Kidney (tissue), 14 donors: ENCODE data around the gene CCDC14. TPM values are rescaled to one million over a fixed set of nuclear protein-coding genes. Genes with fewer than 3 reads are reported as not detected.

ENCODE experiments used
- DNase-seq, 5 donors: peaks; one replicate each; pipeline ENCODE4 v3.0.0-alpha.2; 2013 to 2020
- FAIRE-seq: peaks from 2 replicates; lab custom pipeline; 2012; peaks lifted over from hg19 to GRCh38; lab: Jason Lieb, UNC
- H3K27ac ChIP-seq, 2 donors: one replicate each; pipeline ENCODE4 v1.7.0; 2013; ENCODE audit warnings: low read depth in 2 of 2, low read length in 2 of 2, inconsistent platforms in 1 of 2
- H3K27me3 ChIP-seq: one replicate; pipeline ENCODE4 v1.7.1; 2013; ENCODE audit warnings: low read length, inconsistent platforms; ENCODE audit not compliant: control insufficient read depth, insufficient read depth
- H3K36me3 ChIP-seq, 3 donors: one replicate each; pipeline versions ENCODE4 v1.7.0 to v1.7.1; 2013; ENCODE audit warnings: low read length in 3 of 3, control low read depth in 1 of 3, inconsistent platforms in 1 of 3; ENCODE audit not compliant: insufficient read depth in 3 of 3, control insufficient read depth in 2 of 3
- H3K4me1 ChIP-seq, 3 donors: one replicate each; pipeline versions ENCODE4 v1.7.0 to v1.7.1; 2013; ENCODE audit warnings: low read length in 3 of 3, inconsistent platforms in 1 of 3, low read depth in 1 of 3; ENCODE audit not compliant: control insufficient read depth in 2 of 3, insufficient read depth in 2 of 3
- H3K4me3 ChIP-seq, 3 donors: one replicate each; pipeline versions ENCODE4 v1.7.0 to v1.8.1; 2013; ENCODE audit warnings: low read length in 3 of 3, control low read depth in 1 of 3, inconsistent platforms in 1 of 3
- H3K9ac ChIP-seq, 3 donors: one replicate each; pipeline versions ENCODE4 v1.7.0 to v1.7.1; 2013; ENCODE audit warnings: low read length in 3 of 3, control low read depth in 1 of 3, inconsistent platforms in 1 of 3
- H3K9me3 ChIP-seq, 3 donors: one replicate each; pipeline versions ENCODE4 v1.7.0 to v1.7.1; 2013; ENCODE audit warnings: low read length in 3 of 3, control low read depth in 1 of 3, inconsistent platforms in 1 of 3; ENCODE audit not compliant: control insufficient read depth in 2 of 3, insufficient read depth in 1 of 3
- CTCF ChIP-seq: IDR thresholded peaks from 3 replicates; pipeline ENCODE4 v1.5.1; 2012; ENCODE audit warnings: mild to moderate bottlenecking, moderate library complexity, borderline replicate concordance; ENCODE audit not compliant: insufficient read depth; ENCODE audit errors: extremely low read depth
- intact Hi-C: fragments of 100-400 bp; cut with DNase I; formaldehyde crosslinking; loops from one replicate; pipeline ENCODE4 v1.11.1; 2022
- polyA plus RNA-seq: library from polyadenylated mRNA; stranded (reverse); fragments of 350-450 nt; fragmentation: Illumina TruSeq; extraction: RNeasy Lipid Tissue Mini Kit (QIAGEN cat#74804); gene quantifications from one replicate; pipeline ENCODE4 v1.2.3, GENCODE V29; 2014; ENCODE audit warnings: low read depth, low replicate concordance; ENCODE audit not compliant: insufficient read depth
- total RNA-seq: library from RNA; stranded (reverse); fragmentation: NEBNext Ultra II Directional; extraction: Animal tissue kit (Norgen Biotek cat#: 25700); gene quantifications from one replicate; pipeline ENCODE4 v1.2.1, GENCODE V29; 2021
- donor health status: control.
- donor health status: control.
- donor health status: control.
- donor health status: control.
- donor health status: control.
- donor health status: DM: yes; HTN: yes; CAD: no.
- donor health status: Normal renal cell carcinoma (clear cell type).

The CCDC14 gene
- total and polyA plus RNA-seq, 2 donors from 2014 or later = 8.3 to 28.2 TPM

- no peak for TF ChIP-seq CTCF
- no peak overlapping the region for H3K9ac ChIP-seq
- FAIRE-seq (no peak), DNase-seq (no peak)
- no peaks in the 10 kb centered on the region for H3K4me1 ChIP-seq
- no peak overlapping the region for H3K4me3 ChIP-seq
- no peak overlapping the region for H3K27ac ChIP-seq
- H3K36me3 ChIP-seq = peaks cover 0 to 6% (median 4%) of the 10 kb centered on the region in 3 donors
- H3K27me3 ChIP-seq = no peaks in the 10 kb centered on the region
- intact Hi-C loops = no loop called here
- no peaks in the 10 kb centered on the region for H3K9me3 ChIP-seq
These were observed 11.4 kb downstream of the CCDC14 start for GRCh38 chr3:123949641-123950040.

DNA sequence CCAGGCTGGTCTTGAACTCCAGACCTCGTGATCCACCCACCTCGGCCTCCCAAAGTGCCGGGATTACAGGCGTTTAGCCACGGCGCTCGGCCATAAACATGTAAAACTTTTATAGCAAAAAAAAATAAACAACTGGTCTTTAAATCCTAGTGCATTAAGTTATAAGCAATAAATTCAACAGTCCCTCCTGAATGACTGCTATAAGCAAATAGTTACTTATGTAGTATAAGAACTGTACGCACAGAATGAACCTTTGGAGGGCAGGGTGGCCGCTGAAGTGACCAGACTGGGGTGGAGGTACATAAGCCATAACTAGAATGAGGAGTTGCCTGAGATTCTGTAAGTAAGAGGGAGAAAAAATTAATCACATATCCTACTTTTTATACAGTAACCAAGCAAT, 12.6 kb downstream of the CCDC14 start:
- Histone ChIP-seq H3K27ac (no peak overlapping the region), H3K9ac (no peak overlapping the region), H3K27me3 (no peaks in the 10 kb centered on the region), H3K36me3 (peaks cover 3 to 11% (median 10%) of the 10 kb centered on the region in 3 donors), H3K4me3 (no peak overlapping the region), H3K9me3 (no peaks in the 10 kb centered on the region), H3K4me1 (no peaks in the 10 kb centered on the region)
- FAIRE-seq (no peak), DNase-seq (no peak)
- TF ChIP-seq CTCF = no peak
- intact Hi-C loops = no loop called here

DNA sequence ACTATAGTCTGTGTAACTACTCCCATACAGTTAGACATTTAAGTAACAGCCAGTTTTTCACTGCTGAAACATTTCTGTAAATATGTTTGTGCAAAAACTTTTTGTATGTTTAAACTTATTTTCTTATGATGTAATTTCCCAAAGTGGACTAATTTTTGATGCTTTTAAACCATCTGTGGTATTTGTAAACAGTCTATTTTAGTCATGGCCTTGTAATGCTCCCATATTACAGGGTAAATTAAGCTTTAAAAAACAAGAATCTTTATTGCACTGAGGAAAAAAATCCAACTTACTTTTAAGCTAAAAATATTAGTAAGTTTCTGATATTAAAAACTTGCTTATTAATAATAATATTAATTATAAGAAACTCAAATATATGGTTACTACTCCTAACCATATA, 13.5 kb downstream of the CCDC14 start:
- peak; percentile 41 for FAIRE-seq
- no peaks in the 10 kb centered on the region for H3K4me1 ChIP-seq
- no peak overlapping the region for H3K9ac ChIP-seq
- no peak overlapping the region for H3K4me3 ChIP-seq
- H3K27me3 ChIP-seq = no peaks in the 10 kb centered on the region
- no peaks in the 10 kb centered on the region for H3K9me3 ChIP-seq
- H3K36me3 ChIP-seq = peaks cover 3 to 11% (median 5%) of the 10 kb centered on the region in 3 donors
- intact Hi-C loops = no loop called here
- TF ChIP-seq CTCF = no peak
- DNase-seq = no peak
- H3K27ac ChIP-seq = no peak overlapping the region

GRCh38 chr3:123941542-123941941, 19.5 kb downstream of the CCDC14 start:
- intact Hi-C loops = no loop called here
- Histone ChIP-seq H3K4me1 (no peaks in the 10 kb centered on the region), H3K36me3 (peaks cover 3 to 7% (median 5%) of the 10 kb centered on the region in 3 donors), H3K9ac (no peak overlapping the region), H3K4me3 (no peak overlapping the region), H3K27me3 (no peaks in the 10 kb centered on the region), H3K9me3 (no peaks in the 10 kb centered on the region), H3K27ac (no peak overlapping the region)
- no peak for DNase-seq
- no peak for FAIRE-seq
- no peak for TF ChIP-seq CTCF
